NCI-H510A treated with DMSO at 0.1 percent for 48 hours (cell line): Measurements from ENCODE around the gene WWOX.
"Not testable (repeated sequence)": the region's sequence is repeated elsewhere in the genome, so short reads cannot be mapped to it uniquely, and the experiment has no call there.

Experiments
- DNase-seq: peaks from one replicate; lab custom pipeline; 2025; lab: John Stamatoyannopoulos, UW

WWOX gene

DNA sequence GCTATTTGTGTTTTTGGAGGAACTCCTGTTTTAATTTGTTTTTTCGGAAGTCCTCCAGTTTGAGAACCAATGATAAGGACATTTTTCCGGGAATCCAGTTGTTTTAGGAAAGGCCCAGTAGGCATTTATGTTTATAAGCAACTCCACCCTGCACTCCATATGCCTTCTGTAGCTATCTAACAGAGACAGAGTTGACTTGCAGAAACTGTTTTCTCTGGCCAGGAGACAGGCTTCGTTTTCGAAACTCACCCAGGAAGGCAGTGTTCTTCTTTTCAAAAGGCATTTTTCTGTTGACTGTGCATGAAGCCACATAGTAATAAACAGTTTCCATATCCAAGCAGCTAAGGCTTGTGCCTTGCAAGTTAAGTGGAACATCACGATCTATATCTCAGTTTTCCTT lies 587.1 kb downstream of the WWOX start:
- DNase-seq, result no peak

DNA sequence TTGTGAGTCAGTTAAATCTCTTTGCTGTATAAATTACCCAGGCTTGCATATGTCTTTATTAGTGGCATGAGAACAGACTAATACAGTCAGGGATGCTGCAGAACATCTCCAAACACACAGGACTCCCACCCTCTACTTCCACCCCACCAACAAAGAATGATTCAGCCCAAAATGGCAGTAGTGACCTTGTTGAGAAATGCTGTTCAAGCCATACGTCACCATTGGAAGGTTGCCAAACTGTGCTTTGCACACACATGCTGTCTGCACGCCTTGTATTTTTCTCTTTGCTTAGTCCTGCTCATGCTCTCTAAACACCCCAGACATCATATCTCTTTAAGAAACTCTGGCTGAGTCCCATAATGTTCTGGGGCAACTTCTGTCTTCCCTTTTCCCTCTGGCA lies 589.6 kb downstream of the WWOX start:
- DNase-seq, result no peak

DNA sequence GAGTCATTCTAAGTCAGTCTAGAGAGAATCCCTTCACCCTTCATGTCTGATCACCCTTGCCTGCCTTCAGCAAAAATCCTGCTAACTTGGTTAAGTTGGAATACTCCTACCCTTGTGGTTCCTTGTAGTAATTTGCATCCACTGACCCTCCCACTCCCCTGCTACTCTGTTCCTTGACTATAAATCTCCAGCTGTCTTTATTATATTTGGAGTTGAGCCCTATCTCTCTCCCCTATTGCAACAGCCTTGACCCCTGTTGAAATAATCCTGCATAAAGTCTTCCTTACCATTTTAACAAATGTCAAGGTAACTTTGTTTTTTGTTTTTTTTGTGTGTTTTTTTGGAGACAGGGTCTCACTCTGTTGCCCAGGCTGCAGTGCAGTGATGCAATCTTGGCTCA lies 590.1 kb downstream of the WWOX start:
- no peak for DNase-seq

DNA sequence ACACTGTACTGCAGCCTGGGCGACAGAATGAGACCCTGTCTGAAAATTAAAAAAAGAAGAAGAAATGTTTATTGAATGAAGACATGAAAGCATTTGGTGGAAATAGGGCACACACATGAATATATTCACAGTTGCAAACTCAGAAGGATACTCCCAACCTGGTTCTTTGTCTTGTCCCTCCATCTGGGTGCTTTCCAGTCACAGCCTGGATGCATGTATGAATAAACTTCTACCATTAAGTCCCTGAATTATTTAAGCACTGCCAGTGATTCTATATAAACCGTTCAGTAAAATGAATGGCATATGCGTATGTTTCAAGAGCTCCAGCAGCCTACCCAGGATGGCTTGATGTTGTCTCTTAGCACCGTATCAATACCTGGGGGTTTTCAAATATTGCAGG lies 591.1 kb downstream of the WWOX start:
- DNase-seq, result no peak

DNA sequence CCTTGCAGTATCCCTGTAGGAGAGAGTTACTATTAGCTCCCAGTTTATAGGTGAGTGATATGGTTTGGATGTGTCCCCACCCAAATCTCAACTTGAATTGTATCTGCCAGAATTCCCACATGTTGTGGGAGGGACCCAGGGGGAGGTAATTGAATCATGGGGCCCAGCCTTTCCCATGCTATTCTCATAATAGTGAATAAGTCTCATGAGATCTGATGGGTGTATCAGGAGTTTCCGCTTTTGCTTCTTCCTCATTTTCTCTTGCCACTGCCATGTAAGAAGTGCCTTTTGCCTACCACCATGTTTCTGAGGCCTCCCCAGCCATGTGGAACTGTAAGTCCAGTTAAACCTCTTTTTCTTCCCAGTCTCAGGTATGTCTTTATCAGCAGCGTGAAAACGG lies 592.3 kb downstream of the WWOX start:
- not testable (repeated sequence) for DNase-seq

DNA sequence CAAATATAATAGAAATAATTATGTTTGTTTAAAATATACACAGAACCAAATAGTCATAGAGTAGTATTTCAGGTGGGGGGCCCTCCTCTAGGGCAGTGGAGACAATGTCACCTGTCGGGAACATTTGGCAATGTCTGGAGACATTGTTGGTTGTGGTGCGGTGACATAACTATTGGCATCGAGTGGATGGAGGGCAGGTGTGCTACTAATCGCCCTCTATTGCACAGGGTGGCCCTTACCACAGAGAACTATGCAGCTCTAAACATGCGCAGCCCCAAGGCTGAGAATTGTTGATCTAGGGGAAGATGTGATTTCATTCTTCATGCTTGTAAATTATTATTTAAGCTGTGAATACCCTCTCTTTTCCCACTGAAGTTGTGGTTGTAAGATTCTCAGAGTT lies 594.0 kb downstream of the WWOX start:
- DNase-seq, result no peak

DNA sequence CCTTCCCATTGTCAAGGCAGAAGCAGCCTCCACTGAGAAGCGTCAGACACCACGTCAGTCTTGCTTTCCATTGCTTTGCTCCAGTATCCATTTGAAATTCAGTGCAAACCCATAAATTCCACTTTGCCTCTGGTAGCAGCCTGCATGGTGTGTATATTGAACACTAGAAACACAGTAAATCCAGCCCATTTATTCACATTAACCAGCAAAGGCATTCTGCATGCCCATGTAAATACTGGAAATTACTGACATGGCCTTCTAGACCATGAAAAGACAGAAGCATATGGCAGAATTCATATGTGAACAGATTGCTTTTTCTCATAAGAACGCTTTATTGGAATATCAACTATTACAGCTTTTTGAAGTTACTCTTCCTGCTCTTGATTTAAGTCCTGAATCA lies 595.0 kb downstream of the WWOX start:
- DNase-seq, result no peak

DNA sequence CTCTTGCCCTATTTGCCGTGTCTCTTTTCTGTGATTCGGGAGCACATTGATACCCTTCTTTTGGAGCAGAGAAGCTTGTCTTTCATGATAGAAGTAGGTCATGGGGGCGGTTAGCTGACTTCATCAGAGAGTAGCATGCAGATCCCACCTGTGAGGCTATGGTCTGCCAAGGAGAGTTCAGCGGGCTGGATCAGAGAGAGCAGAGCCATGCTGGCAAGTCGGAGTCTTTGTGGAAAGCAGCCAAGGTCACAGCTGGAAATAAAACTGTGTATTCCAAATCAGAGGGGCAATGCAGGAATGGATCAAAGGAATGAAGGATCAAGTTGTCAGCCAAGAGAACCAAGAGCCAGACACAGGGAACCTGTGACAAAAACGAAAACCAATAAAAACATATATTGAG lies 595.9 kb downstream of the WWOX start:
- no peak for DNase-seq

DNA sequence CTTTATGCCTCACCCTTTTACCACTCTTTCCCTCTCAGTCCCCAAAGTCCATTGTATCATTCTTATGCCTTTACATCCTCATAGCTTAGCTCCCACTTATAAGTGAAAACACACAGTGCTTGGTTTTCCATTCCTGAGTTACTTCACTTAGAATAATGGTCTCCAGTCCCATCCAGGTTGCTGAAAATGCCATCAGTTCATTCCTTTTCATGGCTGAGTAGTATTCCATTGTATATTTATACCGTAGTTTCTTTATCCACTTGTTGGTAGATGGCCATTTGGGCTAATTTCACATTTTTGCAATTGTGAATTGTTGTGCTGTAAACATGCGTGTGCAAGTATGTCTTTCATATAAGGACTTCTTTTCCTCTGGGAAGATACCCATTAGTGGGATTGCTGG lies 597.3 kb downstream of the WWOX start:
- no peak for DNase-seq

DNA sequence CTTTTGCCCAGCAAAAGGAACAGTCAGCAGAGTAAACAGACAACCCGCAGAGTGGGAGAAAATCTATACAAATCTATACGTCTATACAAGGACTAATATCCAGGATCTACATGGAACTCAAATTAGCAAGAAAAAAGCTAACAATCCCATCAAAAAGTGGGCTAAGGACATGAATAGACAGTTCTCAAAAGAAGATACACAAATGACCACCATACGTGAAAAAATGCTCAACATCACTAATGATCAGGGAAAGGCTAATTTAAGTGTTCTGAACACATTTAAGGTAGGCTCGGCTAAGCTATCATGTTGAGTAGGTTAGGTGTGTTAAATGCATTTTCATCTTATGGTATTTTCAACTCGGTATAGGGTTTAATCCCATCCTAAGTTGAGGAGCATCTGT lies 598.0 kb downstream of the WWOX start:
- DNase-seq, result no peak

DNA sequence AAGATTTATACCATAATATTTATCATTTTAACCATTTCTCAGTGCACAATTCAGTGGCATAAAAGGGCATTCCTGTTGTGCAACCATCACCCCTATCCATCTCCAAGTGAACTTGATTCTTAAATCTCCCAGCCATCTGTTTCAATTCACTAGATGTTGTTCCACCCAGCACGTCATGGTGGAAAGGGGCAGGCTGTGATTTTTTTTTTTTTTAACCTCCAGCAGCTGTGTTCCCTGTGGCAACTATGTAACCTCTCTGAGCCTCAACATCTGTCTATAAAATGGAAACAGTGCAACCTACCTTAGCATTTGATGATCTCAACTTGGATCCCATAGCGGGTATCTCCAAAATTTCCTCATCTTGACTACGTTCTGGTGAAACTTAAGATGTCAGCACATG lies 604.5 kb downstream of the WWOX start:
- DNase-seq, result no peak

DNA sequence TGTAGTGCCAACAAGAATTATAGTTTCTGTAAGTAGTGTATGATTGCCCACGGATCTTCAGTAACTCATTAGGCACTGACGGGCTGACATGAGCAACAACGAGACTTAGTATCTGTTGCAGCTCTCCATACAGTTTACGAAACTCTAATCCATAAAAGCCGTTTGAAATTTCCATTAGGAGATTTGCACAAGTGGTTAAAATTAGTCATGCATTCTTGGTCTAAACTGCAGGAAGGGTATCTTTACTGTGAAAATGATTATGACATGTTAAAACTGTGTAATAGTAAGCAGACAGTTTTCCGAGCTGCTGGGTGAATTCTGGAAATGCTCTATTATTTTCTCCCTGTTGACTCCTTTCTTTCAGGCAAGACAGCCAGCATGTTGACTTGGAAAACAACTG lies 605.0 kb downstream of the WWOX start:
- no peak for DNase-seq

DNA sequence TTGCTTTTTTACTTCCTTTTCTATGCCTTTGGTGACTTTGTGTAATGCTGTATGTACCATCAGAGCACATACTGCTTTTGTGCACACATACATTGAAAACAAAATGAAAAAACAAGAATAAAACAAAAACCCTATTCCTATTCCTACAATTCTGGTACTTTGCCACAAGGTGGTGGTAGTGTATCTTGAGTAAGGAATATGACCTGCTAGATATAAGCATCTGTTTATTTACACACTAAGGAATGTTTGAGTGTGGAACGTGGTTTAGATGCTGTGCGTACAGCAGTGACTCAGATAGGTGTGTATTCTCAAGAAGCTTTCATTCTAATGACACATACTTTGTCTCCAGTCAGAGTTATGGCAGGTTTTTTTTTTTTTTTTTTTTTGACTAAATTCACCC lies 606.2 kb downstream of the WWOX start:
- peak; percentile 25 for DNase-seq

DNA sequence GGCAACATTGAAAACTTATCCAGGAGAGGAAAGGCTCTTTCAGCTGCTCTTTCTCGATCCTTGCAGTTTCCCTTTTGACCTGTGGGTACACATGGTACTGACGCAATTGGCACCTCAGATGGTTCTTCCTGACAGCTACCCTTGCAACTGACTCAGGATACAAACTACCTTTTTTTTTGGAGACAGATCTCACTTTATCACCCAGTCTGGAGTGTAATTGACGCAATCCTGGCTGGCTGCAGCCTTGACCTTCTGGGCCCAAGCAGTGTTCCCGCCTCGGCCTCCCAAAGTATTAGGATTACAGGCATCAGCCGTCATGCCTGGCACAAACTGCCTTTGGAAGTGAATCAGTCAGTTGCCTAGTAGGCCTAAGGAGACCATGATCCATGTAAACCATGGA lies 607.2 kb downstream of the WWOX start:
- DNase-seq, result no peak

DNA sequence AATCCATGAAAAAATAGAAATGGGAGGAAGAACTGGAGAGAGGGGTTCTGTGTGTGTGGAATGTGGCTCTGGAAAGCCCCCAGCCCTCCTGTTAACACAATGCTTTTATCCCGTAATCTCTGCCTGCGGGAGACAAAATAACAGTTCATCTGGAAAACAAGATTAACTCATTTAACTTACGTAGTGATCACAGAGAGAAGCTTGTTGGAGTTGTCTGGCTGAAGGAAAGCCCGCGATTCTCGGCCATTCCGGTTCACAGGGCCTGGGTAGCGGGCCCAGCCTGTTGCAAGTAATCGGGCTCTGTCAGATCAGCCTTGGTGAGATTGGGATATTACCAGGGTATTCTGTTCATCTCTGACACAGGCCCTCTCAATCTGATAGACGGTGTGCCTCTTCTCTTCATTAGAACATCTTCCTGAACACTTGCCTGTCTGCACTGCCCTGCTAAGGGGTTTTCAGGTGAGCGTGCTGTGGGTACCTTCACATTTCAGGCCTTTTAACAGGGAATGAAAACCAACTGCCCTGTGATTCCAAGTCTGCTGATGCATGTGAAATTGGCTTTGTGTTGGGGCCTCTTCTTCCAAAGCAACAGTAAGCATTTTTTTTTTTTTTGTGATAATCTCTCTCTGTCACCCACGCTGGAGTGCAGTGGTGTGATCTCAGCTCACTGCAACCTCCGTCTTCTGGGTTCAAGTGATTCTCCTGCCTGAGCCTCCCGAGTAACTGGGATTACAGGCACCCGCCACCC lies 609.9 kb downstream of the WWOX start:
- DNase-seq, result no peak

DNA sequence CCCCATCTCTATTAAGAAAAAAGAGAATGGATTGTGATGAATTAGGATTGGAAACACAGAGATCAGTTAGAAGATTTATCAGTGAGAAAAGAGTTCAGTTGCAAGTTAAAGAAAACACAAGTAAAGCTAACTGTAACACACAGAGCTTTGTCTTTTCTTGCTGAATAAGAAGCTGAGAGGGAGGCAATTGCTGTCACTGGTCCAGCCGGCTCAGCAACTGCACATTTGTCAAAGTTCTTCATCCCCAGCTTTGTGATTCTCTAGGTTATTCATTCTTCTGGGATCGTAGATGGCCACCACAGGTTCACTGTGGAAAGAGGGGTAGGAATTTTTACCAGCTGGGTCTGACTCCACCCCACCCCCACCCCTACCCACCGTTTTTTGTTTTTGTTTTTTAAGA lies 615.7 kb downstream of the WWOX start:
- no peak for DNase-seq

DNA sequence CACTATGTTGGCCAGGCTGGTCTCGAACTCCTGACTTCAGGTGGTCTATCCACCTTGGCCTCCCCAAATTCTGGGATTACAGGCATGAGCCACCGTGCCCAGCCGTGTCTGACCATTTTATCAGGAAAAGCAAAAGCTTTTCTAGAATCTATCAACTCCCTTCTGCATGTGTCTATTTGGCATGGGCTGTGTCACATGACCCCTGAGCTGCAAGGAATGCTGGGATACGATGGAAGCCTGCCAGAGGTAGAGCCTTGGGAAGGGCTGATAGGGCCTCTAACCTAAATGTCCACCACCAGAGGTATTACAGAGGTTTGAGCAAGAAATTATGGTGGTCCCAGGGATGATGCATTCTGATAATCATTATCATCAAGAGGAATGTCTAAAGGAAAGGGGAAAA lies 616.2 kb downstream of the WWOX start:
- DNase-seq, result no peak

DNA sequence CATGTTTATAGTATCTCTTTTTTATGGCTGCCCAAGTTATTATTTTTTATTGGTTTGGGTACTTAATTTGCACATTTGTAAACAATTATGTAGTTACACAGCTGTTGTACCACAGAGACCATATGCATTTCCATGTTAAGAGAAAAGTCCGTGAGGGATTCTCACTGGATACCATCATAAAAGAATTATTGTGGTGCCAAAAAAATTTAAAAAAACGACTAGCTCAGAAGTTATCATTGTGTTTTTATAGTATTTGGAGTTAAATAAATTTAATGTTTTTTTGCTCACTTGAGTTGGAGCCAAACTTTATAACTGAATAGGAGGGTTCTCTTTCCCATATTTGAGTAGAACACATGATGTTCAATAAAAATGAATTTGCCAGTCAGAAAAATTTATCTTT lies 618.7 kb downstream of the WWOX start:
- DNase-seq, result no peak

DNA sequence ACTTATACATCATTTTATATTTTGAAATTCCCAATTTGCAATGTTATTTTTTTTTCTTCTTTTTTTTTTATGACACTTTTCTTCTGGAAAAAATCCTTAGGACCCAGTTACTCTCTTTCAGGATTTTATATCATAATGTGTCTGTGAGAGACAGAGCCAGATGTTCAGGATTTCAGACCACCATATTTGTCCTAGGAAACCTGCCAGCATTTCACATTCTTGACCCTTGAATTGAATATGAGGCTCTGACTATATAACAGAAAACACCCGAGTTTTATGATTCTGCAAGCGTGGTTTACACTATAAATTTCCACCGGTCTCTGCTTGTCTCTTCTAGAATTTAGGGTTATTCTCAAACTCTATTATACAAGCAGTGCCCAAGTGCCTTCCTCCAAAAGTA lies 621.0 kb downstream of the WWOX start:
- DNase-seq, result no peak

DNA sequence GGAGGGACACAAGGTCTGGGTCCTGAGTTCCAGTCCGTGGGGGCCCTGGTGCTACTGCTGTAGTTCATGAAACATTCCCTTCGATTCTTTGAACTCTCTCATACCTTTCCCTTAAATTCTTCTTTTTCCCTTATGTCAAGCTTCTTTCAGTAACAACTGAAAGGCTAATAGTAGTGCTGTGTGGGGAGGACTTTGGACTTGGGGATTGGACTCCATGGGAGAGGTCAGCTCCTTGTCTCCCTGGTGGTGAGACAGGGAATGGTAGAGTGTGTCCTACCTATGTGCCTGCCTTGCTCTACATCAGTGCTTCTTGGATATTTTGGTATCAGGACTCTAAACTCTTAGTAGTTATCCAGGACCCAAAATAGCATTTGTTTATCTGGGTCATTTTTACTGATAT lies 628.1 kb downstream of the WWOX start:
- DNase-seq, result no peak

DNA sequence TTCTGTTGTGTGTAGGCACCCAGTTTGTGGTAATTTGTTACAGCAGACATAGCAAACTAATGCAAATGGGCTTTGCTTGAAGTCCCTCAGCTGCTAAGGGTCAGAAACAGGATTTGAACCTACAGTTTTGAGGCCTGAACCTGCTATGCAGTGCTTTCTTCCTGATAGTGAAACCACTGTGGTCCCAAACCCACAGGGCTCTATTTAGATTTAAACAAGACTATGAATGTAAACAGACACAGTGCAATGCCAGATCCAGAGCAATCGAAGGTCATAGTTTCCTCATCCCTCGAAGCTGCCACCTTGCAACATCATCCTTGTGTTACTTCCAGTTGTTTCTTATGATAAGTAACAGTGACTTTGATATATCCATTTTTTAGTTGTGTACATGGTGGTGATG lies 630.2 kb downstream of the WWOX start:
- no peak for DNase-seq

DNA sequence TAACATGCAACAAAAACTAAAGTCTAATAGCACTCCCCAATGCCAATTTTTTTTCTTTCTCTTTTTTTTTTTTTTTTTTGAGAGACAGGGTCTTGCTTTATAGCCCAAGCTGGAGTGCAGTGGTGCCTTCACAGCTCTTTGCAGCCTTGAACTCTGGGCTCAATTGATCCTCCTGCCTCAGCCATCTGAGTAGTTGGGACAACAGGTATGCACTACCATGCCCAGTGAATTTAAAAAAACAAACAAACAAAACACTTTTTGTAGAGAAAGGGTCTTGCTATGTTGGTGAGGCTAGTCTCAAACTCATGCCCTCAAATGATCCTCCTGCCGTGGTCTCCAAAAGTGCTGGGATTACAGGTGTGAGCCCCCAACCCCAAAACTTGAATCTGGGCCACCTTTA lies 632.3 kb downstream of the WWOX start:
- no peak for DNase-seq

DNA sequence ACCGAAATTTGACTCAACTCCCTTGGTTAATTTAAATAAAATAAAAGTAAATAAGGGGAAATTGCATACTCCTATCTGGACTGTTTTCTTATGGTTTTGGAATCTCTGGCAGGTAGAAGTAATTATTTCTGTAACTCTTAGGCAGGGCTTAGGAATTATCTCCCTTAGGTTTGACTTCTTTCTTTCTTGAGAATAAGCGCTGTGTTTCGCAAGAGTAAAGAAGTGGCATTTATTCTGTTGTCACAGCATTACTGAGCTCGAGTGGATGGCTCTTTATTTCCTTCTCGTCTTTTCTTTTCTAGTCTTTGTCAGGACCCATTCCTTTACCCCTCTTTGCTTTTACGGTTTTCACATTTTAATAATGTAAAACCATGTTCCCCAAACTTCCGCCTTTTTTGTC lies 633.2 kb downstream of the WWOX start:
- no peak for DNase-seq

DNA sequence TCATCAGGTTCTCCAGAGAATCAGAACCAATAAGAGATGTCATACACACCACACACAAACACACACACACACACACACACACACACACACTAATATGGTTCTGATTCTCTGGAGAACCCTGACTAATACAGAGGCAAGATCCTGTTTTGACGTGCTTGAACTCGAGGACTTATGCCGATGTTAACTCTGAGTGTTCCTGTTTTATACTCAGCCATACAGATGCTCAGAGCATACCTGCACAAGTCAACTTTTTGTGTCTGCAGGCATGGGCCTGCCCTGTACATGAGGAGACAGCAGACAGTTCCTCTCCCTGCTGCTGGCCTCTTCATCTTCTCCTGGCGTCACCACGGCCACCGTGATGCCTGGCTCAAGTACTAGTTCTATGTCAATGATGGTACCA lies 635.9 kb downstream of the WWOX start:
- DNase-seq, result no peak

DNA sequence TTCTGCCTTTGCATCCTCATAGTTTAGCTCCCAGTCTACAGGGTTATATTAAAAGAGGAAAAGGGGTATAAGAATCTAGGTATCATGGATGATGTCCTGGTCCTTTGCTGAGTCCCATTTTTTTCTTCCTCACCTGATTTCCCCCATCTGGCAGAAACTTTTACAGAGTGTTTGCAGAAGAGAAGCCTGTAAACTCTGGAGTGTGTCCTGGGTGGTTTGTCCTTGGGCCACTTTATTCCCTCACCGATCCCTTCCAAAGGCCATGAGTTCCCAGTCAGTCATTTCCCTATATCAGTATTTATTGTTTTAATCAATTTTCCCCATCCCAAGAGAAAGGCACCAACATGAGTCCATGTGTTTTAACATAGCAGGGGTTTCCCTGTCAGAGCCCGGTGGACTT lies 638.2 kb downstream of the WWOX start:
- DNase-seq, result no peak
